Caco-2 (cell line): Measurements from ENCODE around the gene D2HGDH. TPM values are rescaled to one million over a fixed set of nuclear protein-coding genes. Genes with fewer than 3 reads are reported as not detected.
"Not testable (repeated sequence)": the region's sequence is repeated elsewhere in the genome, so short reads cannot be mapped to it uniquely, and the experiment has no call there.

Experiments used
- BruUV-seq: library from RNA; stranded (reverse); fragments of 400-500 nt; replicated peaks from 2 replicates; lab custom pipeline; 2021; lab: Mats Ljungman, UMichigan
- CTCF ChIA-PET: fragments of 300-600 bp; sonication (Branson Sonifier 250); formaldehyde crosslinking; loops from one replicate; lab custom pipeline; 2022; ENCODE audit warnings: antibody characterized with exemption; lab: Charles Lee
- POLR2A ChIA-PET: fragments of 300-600 bp; sonication (Branson Sonifier 250); formaldehyde crosslinking; loops from one replicate; lab custom pipeline; 2022; ENCODE audit warnings: antibody characterized with exemption; lab: Charles Lee
- DNase-seq, 2 experiments: peaks; one replicate each; pipeline versions ENCODE4 v3.0.0 to v3.0.0-alpha.2; 2020 to 2022
- H3K27me3 ChIP-seq: replicated peaks from 2 replicates; pipeline ENCODE4 v1.6.0; 2011; ENCODE audit warnings: low read length; ENCODE audit not compliant: control insufficient read depth, insufficient read depth
- H3K36me3 ChIP-seq: 2 replicates; pipeline ENCODE4 v1.5.1; 2011; ENCODE audit warnings: low read length; ENCODE audit not compliant: control insufficient read depth, insufficient read depth
- H3K4me1 ChIP-seq: fragments of 250-450 bp; sonication (Bioruptor Pico); 2 replicates; pipeline ENCODE4 v1.5.1; 2020; ENCODE audit warnings: mild to moderate bottlenecking
- H3K4me3 ChIP-seq: 2 replicates; pipeline ENCODE4 v1.5.1; 2011; ENCODE audit warnings: low read depth, mild to moderate bottlenecking, control low read depth, low read length
- H3K9me3 ChIP-seq: fragments of 250-450 bp; sonication (Bioruptor Pico); 2 replicates; pipeline ENCODE4 v1.5.1; 2020; ENCODE audit warnings: mild to moderate bottlenecking, moderate library complexity
- H3K27ac Mint-ChIP-seq: one replicate; pipeline ENCODE4 v1.8.0; 2022; ENCODE audit warnings: mixed read lengths; ENCODE audit not compliant: unreplicated experiment
- H3K27me3 Mint-ChIP-seq: one replicate; pipeline ENCODE4 v1.8.0; 2022; ENCODE audit warnings: mixed read lengths; ENCODE audit not compliant: insufficient read depth, unreplicated experiment
- H3K36me3 Mint-ChIP-seq: one replicate; pipeline ENCODE4 v1.8.0; 2022; ENCODE audit warnings: mild to moderate bottlenecking, mixed read lengths; ENCODE audit not compliant: insufficient read depth, unreplicated experiment
- H3K4me1 Mint-ChIP-seq: one replicate; pipeline ENCODE4 v1.8.0; 2022; ENCODE audit warnings: low read depth, mixed read lengths; ENCODE audit not compliant: unreplicated experiment
- H3K4me3 Mint-ChIP-seq: one replicate; pipeline ENCODE4 v1.8.0; 2022; ENCODE audit warnings: mild to moderate bottlenecking, moderate library complexity, mixed read lengths; ENCODE audit not compliant: unreplicated experiment
- H3K9me3 Mint-ChIP-seq: one replicate; pipeline ENCODE4 v1.8.0; 2022; ENCODE audit warnings: mixed read lengths; ENCODE audit not compliant: unreplicated experiment
- CTCF ChIP-seq, 2 experiments: fragments of 200-600 bp in 1 of 2; IDR thresholded peaks; 1 replicate in 1 of 2; 2 replicates in 1 of 2; pipeline versions ENCODE4 v1.5.1 to v1.8.0; 2011 to 2022; ENCODE audit warnings: antibody characterized with exemption in 1 of 2, control low read depth in 1 of 2, inconsistent platforms in 1 of 2, low read depth in 1 of 2, low read length in 1 of 2, mild to moderate bottlenecking in 1 of 2, moderate library complexity in 1 of 2; ENCODE audit not compliant: insufficient read depth in 1 of 2, severe bottlenecking in 1 of 2, unreplicated experiment in 1 of 2
- intact Hi-C: fragments of 100-400 bp; cut with micrococcal nuclease; formaldehyde crosslinking; loops from one replicate; pipeline ENCODE4 v1.10.0; 2022; ENCODE audit not compliant: unreplicated experiment
- total RNA-seq: library from RNA; stranded (reverse); gene quantifications from 2 replicates; pipeline ENCODE4 v1.2.3, GENCODE V29; 2022

D2HGDH gene
- total RNA-seq, 1 experiment from 2014 or later, result 35.4 TPM

- H3K36me3 Mint-ChIP-seq, result peaks cover 5% of the 10 kb centered on the region
- no peak overlapping the region for H3K4me3 Mint-ChIP-seq
- peaks cover 19% of the 10 kb centered on the region for H3K4me1 ChIP-seq
- DNase-seq, result peak in 1 of 2 experiments; percentile 15
- H3K4me3 ChIP-seq, result no peak overlapping the region
- no peaks in the 10 kb centered on the region for H3K27me3 Mint-ChIP-seq
- H3K27me3 ChIP-seq, result no peaks in the 10 kb centered on the region
- H3K9me3 ChIP-seq, result no peaks in the 10 kb centered on the region
- peaks cover 18% of the 10 kb centered on the region for H3K4me1 Mint-ChIP-seq
- no peak overlapping the region for H3K27ac Mint-ChIP-seq
- CTCF ChIA-PET, result no interaction called here
- POLR2A ChIA-PET, result no interaction called here
- H3K9me3 Mint-ChIP-seq, result peaks cover under 1% of the 10 kb centered on the region
- no peaks in the 10 kb centered on the region for H3K36me3 ChIP-seq
- intact Hi-C loops, result no loop called here
- TF ChIP-seq CTCF (IDR thresholded peaks at IDR 0.05; ENCODE audit: insufficient read depth in 1 of 2, low read depth in 1 of 2, low read length in 1 of 2, severe bottlenecking in 1 of 2, unreplicated experiment in 1 of 2), result no peak
- BruUV-seq, result no TSS peak
Observed at GRCh38 chr2:241798631-241799521, 64.4 kb downstream of the D2HGDH start.

- Histone ChIP-seq H3K9me3 (no peaks in the 10 kb centered on the region), H3K4me1 (peaks cover 16% of the 10 kb centered on the region), H3K4me3 (no peak overlapping the region), H3K36me3 (no peaks in the 10 kb centered on the region), H3K27me3 (no peaks in the 10 kb centered on the region)
- Mint-ChIP-seq H3K27ac (no peak overlapping the region), H3K4me3 (no peak overlapping the region), H3K27me3 (no peaks in the 10 kb centered on the region), H3K9me3 (no peaks in the 10 kb centered on the region), H3K36me3 (peaks cover 5% of the 10 kb centered on the region), H3K4me1 (peaks cover 18% of the 10 kb centered on the region)
- intact Hi-C loops, result no loop called here
- TF ChIP-seq CTCF (IDR thresholded peaks at IDR 0.05; ENCODE audit: insufficient read depth in 1 of 2, low read depth in 1 of 2, low read length in 1 of 2, severe bottlenecking in 1 of 2, unreplicated experiment in 1 of 2), result no peak
- CTCF ChIA-PET, result no interaction called here
- POLR2A ChIA-PET, result no interaction called here
- no TSS peak for BruUV-seq
- peak in 1 of 2 experiments; percentile 8 for DNase-seq
Observed at GRCh38 chr2:241799522-241800197, 65.2 kb downstream of the D2HGDH start.

- H3K4me3 ChIP-seq, CTCF ChIA-PET, H3K4me3 Mint-ChIP-seq, H3K27me3 Mint-ChIP-seq, H3K27me3 ChIP-seq, H3K36me3 Mint-ChIP-seq, DNase-seq, H3K9me3 Mint-ChIP-seq, POLR2A ChIA-PET, H3K4me1 ChIP-seq, H3K27ac Mint-ChIP-seq, H3K36me3 ChIP-seq, BruUV-seq, intact Hi-C loops, H3K9me3 ChIP-seq: not testable (repeated sequence)
- H3K4me1 Mint-ChIP-seq, result peaks cover 13% of the 10 kb centered on the region
Observed at GRCh38 chr2:241800198-241800903, 65.9 kb downstream of the D2HGDH start.
